Measurements from ENCODE around the gene PTCH1. TPM values are rescaled to one million over a fixed set of nuclear protein-coding genes. Genes with fewer than 3 reads are reported as not detected.

The PTCH1 gene
- total and polyA plus RNA-seq, 10 of the 15 experiments (the other 5 are each of a cell fraction or from before 2014, with no cell fraction given), result 0.16 to 6.1 (median 2.6) TPM

DNA sequence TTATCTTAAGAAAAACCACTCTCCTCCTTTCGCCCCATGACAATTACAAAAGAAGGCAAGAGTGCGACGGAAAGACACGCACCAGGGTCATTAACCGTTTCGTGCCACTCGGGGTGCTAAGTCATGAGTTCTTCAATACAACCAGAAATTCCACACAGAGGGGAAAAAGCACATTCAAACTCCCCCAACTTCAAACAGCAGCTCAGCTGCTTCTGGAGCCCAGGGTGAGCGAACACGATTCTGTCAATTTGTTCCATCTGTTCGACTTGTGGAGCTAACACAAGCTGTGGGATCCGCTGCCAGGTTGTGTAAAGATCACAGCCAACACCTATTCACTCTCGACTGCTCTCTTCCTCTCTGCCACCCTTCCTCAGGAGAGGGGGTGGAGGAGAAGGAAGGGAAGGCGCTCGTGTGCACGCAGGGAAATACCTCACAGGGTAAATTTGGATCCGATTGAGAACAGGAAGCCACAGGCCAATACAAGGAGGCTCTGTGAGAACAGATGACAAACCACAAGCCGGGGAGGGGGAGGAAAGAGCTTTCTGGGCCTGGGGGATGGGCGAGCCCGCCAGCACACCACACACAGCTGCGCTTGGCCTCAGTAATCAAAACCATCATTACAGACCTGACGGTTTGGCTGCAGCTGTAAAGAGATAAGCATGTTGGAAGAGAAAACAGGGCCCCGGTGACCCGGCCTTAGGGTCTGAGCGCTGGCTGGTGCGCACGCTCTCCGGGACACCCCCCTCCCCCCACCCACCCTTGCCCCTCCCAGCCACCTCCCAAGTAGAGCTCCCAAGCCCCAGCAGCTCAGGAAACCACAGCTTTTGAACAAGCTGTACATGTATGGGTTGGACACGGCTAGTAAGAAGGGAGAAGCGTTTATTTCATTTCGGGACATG is 54.3 kb downstream of the PTCH1 start (continued):
- TF ChIP-seq SUZ12 (IDR thresholded peaks at IDR 0.05; ENCODE audit: unreplicated experiment), result no peak
- peak; percentile 38 for TF ChIP-seq HDGF (IDR thresholded peaks at IDR 0.05)
- TF ChIP-seq ATF7 (IDR thresholded peaks at IDR 0.05; ENCODE audit: low read depth), result peak; percentile 82
- TF ChIP-seq HDAC2 (IDR thresholded peaks at IDR 0.05), result no peak
- TF ChIP-seq CBX3 (IDR thresholded peaks at IDR 0.05; ENCODE audit: borderline replicate concordance, low read depth), result no peak
- peak in 1 of 2 experiments; percentile 72; a peak in 1 of 4 replicates for TF ChIP-seq CEBPB (IDR thresholded peaks at IDR 0.05; ENCODE audit: borderline replicate concordance in 1 of 2, low read depth in 2 of 2, low read length in 2 of 2)
- TF ChIP-seq STAT1 (conservative IDR thresholded peaks at IDR 0.05), result no peak
- peak; percentile 58 for TF ChIP-seq ELK1 (IDR thresholded peaks at IDR 0.05; ENCODE audit: low read depth, low read length)
- TF ChIP-seq NFYA (IDR thresholded peaks at IDR 0.05; ENCODE audit: borderline replicate concordance, low read depth, low read length), result no peak
- TF ChIP-seq CTCF (IDR thresholded peaks at IDR 0.05 in 2 of 3, conservative IDR thresholded peaks at IDR 0.05 in 1 of 3; ENCODE audit: control insufficient read depth in 2 of 3, extremely low read depth in 1 of 3, insufficient read depth in 1 of 3, low read depth in 3 of 3, low read length in 3 of 3), result no peak
- TF ChIP-seq YBX1 (IDR thresholded peaks at IDR 0.05), result no peak
- TF ChIP-seq NR2C1 (IDR thresholded peaks at IDR 0.05), result no peak
- TF ChIP-seq RAD51 (IDR thresholded peaks at IDR 0.05), result peak; percentile 11; the same call in 1 of the 2 replicates
- TF ChIP-seq HSF1 (IDR thresholded peaks at IDR 0.05; ENCODE audit: low read depth, low read length), result no peak
- no peak for TF ChIP-seq TARDBP (IDR thresholded peaks at IDR 0.05; ENCODE audit: borderline replicate concordance)
- TF ChIP-seq FOS (IDR thresholded peaks at IDR 0.05; ENCODE audit: borderline replicate concordance, extremely low read depth, insufficient read length), result no peak
- no peak for TF ChIP-seq HCFC1 (IDR thresholded peaks at IDR 0.05; ENCODE audit: low read length)
- TF ChIP-seq TCF3 (IDR thresholded peaks at IDR 0.05; ENCODE audit: borderline replicate concordance, insufficient read depth, low read depth, low read length), result peak; percentile 98
- peak; percentile 99 for TF ChIP-seq RUNX3 (IDR thresholded peaks at IDR 0.05; ENCODE audit: low read length)
- TF ChIP-seq RELB (IDR thresholded peaks at IDR 0.05; ENCODE audit: low read depth), result peak; percentile 94
- peak; percentile 87 for TF ChIP-seq BCL11A (IDR thresholded peaks at IDR 0.05; ENCODE audit: low read depth, low read length)
- 0 out of 2 replicates have a peak, but pooled peaks have one; percentile 26 for TF ChIP-seq RB1 (IDR thresholded peaks at IDR 0.05; ENCODE audit: borderline replicate concordance)
- TF ChIP-seq NFYB (IDR thresholded peaks at IDR 0.05; ENCODE audit: insufficient read depth, low read depth, low read length), result no peak
- peak; percentile 72 for TF ChIP-seq POLR2A (IDR thresholded peaks at IDR 0.05; ENCODE audit: low read depth, low read length)
- no peak for TF ChIP-seq CHD1 (IDR thresholded peaks at IDR 0.05; ENCODE audit: low read depth, low read length)
- peak; percentile 27; the same call in 1 of the 2 replicates for TF ChIP-seq SMC3 (IDR thresholded peaks at IDR 0.05; ENCODE audit: borderline replicate concordance, low read length)

Data from GM12878 (cell line).